K562 (cell line): Measurements from ENCODE around the gene CAMK1D. TPM values are rescaled to one million over a fixed set of nuclear protein-coding genes. Genes with fewer than 3 reads are reported as not detected.

Experiments
- ATAC-seq: fragments of 200-7000 bp; cut with Tn5 transposase; 3 replicates; pipeline ENCODE4 v1.9.1; 2020; ENCODE audit warnings: moderate library complexity
- BruUV-seq: library from RNA; stranded (reverse); fragments of 400-500 nt; replicated peaks from 2 replicates; lab custom pipeline; 2021; lab: Mats Ljungman, UMichigan
- CTCF ChIA-PET: fragments of 300-600 bp; formaldehyde crosslinking; extraction: SDS; loops from one replicate; lab custom pipeline; 2021; ENCODE audit warnings: low intra/inter-chr PET ratio; lab: Yijun Ruan, JAX
- POLR2A ChIA-PET: fragments of 300-600, 350-650 bp; sonication (Branson Sonifier 250); formaldehyde crosslinking; extraction: SDS; loops from one replicate; lab custom pipeline; 2021; ENCODE audit warnings: antibody characterized with exemption, inconsistent platforms; lab: Yijun Ruan, JAX
- DNase-seq, 4 experiments: peaks; one replicate each; pipeline versions ENCODE4 v3.0.0 to v3.0.0-alpha.2; 2011 to 2018; ENCODE audit warnings: low spot score in 3 of 4, mixed read lengths in 3 of 4; ENCODE audit errors: extremely low read depth in 1 of 4
- FAIRE-seq: peaks from 2 replicates; lab custom pipeline; 2011; peaks lifted over from hg19 to GRCh38; lab: Jason Lieb, UNC
- H2AFZ ChIP-seq: 2 replicates; pipeline ENCODE4 v1.6.0; 2011; ENCODE audit warnings: low read depth, low read length, control low read depth, inconsistent platforms
- H3K27ac ChIP-seq: fragments of 200-600 bp; 3 replicates; pipeline ENCODE4 v1.8.0; 2011; ENCODE audit warnings: low read depth, mild to moderate bottlenecking, control low read depth, inconsistent platforms, low read length, moderate library complexity, mixed read lengths; ENCODE audit errors: extremely low read depth
- H3K27me3 ChIP-seq, 2 experiments: fragments of 300-600 bp in 1 of 2; 2 replicates in 1 of 2; 3 replicates in 1 of 2; pipeline versions ENCODE4 v1.6.0 to v1.8.0; 2011; ENCODE audit warnings: inconsistent platforms in 2 of 2, low read length in 2 of 2, mild to moderate bottlenecking in 1 of 2, mixed read lengths in 1 of 2, moderate library complexity in 1 of 2; ENCODE audit not compliant: control insufficient read depth in 2 of 2, insufficient read depth in 2 of 2
- H3K36me3 ChIP-seq: fragments of 300-600 bp; 3 replicates; pipeline ENCODE4 v1.8.0; 2011; ENCODE audit warnings: mild to moderate bottlenecking, low read length, inconsistent platforms; ENCODE audit not compliant: control insufficient read depth, insufficient read depth
- H3K4me1 ChIP-seq, 2 experiments: fragments of 200-600 bp in 1 of 2; replicated peaks in 1 of 2; 2 replicates in 1 of 2; 3 replicates in 1 of 2; pipeline versions ENCODE4 v1.5.1 to v1.8.0; 2011; ENCODE audit warnings: inconsistent platforms in 2 of 2, low read length in 2 of 2, mild to moderate bottlenecking in 1 of 2, mixed read lengths in 1 of 2, moderate library complexity in 1 of 2; ENCODE audit not compliant: control insufficient read depth in 2 of 2, insufficient read depth in 2 of 2
- H3K4me2 ChIP-seq: 2 replicates; pipeline ENCODE4 v1.6.1; 2011; ENCODE audit warnings: low read length, control low read depth, inconsistent platforms, mixed read lengths; ENCODE audit not compliant: insufficient read depth
- H3K4me3 ChIP-seq: fragments of 200-600 bp; sonication (generic), shearing (Covaris generic); 2 replicates; pipeline ENCODE4 v1.5.1; 2016; ENCODE audit warnings: control low read depth, inconsistent platforms
- H3K79me2 ChIP-seq: fragments of 200-600 bp; 3 replicates; pipeline ENCODE4 v1.8.0; 2011; ENCODE audit warnings: low read length, inconsistent platforms; ENCODE audit not compliant: control insufficient read depth, insufficient read depth
- H3K9ac ChIP-seq, 2 experiments: 2 replicates each; pipeline versions ENCODE4 v1.6.0 to v1.6.1; 2011; ENCODE audit warnings: low read depth in 2 of 2, low read length in 2 of 2, control low read depth in 1 of 2, inconsistent platforms in 1 of 2, mild to moderate bottlenecking in 1 of 2, mixed read lengths in 1 of 2; ENCODE audit not compliant: insufficient read depth in 1 of 2
- H3K9me1 ChIP-seq: one replicate; pipeline ENCODE4 v1.6.0; 2011; ENCODE audit warnings: inconsistent platforms, mild to moderate bottlenecking, low read length, moderate library complexity; ENCODE audit not compliant: control insufficient read depth, insufficient read depth
- H3K9me3 ChIP-seq: replicated peaks from 2 replicates; pipeline ENCODE4 v1.5.1; 2011; ENCODE audit warnings: low read depth, low read length, inconsistent platforms; ENCODE audit not compliant: control insufficient read depth, insufficient read depth
- H4K20me1 ChIP-seq: replicated peaks from 2 replicates; pipeline ENCODE4 v1.6.1; 2011; ENCODE audit warnings: low read length, inconsistent platforms, mixed read lengths; ENCODE audit not compliant: control insufficient read depth, insufficient read depth
- MED1 ChIP-seq: sonication (generic); formaldehyde crosslinking; IDR thresholded peaks from 2 replicates; pipeline ENCODE4 v1.8.1; 2023; ENCODE audit warnings: missing genetic modification reagents, borderline replicate concordance
- POLR2G ChIP-seq: fragments of 200-400 bp; formaldehyde crosslinking; IDR thresholded peaks from 2 replicates; pipeline ENCODE4 v1.6.1; 2017; ENCODE audit warnings: low read depth, mild to moderate bottlenecking, antibody characterized with exemption, low read length, moderate library complexity
- ZBTB8A ChIP-seq: fragments of 450-650 bp; IDR thresholded peaks from 2 replicates; pipeline ENCODE4 v1.6.1; 2018; ENCODE audit warnings: mild to moderate bottlenecking, moderate library complexity; ENCODE audit not compliant: partially characterized antibody
- ZNF644 ChIP-seq: fragments of 200-800 bp; sonication (Bioruptor generic); IDR thresholded peaks from 2 replicates; pipeline ENCODE4 v1.6.1; 2016; ENCODE audit warnings: low read depth, missing genetic modification characterization, missing compliant biosample characterization
- ZNF764 ChIP-seq: fragments of 250-450 bp; sonication (Bioruptor Pico); IDR thresholded peaks from 2 replicates; pipeline ENCODE4 v1.4.0; 2020; ENCODE audit warnings: low read depth, mild to moderate bottlenecking, moderate library complexity
- WGBS: fragments of 100-300 bp; shearing (Covaris generic); methylation state at CpG from one replicate; pipeline ENCODE4 v1.1.6; 2016; ENCODE audit warnings: low coverage, mixed read lengths; ENCODE audit not compliant: insufficient coverage; ENCODE audit errors: missing lambda C conversion rate; 5-methylcytosine and 5-hydroxymethylcytosine counted together
- in situ Hi-C: fragments of 300-500 bp; cut with MboI; formaldehyde crosslinking; loops from 4 replicates; pipeline ENCODE4 v1.15.0; 2018; ENCODE audit warnings: inconsistent platforms, mixed read lengths
- intact Hi-C: fragments of 100-400 bp; cut with micrococcal nuclease; formaldehyde crosslinking; loops from 2 replicates; pipeline ENCODE4 v1.14.2; 2022
- polyA plus RNA-seq, 8 experiments: library from polyadenylated mRNA; depleted of rRNA in 4 of 8; stranded (reverse) in 5 of 8; unstranded in 3 of 8; fragments of >200 nt; fragmentation: Nextera tagmentation in 2 of 8; fragmentation: Illumina TruSeq in 1 of 8; extraction: Ambion mirVana in 2 of 8; extraction: Trizol in 1 of 8; gene quantifications; 2 replicates each; pipeline versions ENCODE4 v1.2.1 to v1.2.3, GENCODE V29; 2011 to 2014; ENCODE audit warnings: inconsistent platforms in 1 of 8, missing spikeins in 1 of 8
- total RNA-seq, 7 experiments: library from RNA; depleted of rRNA in 6 of 7; stranded (reverse); fragments of >200 nt in 6 of 7; fragmentation: Illumina TruSeq in 2 of 7; extraction: Trizol in 2 of 7; gene quantifications; 2 replicates each; pipeline versions ENCODE4 v1.2.1 to v1.2.3, GENCODE V29; 2011 to 2021; ENCODE audit warnings: low replicate concordance in 1 of 7

CAMK1D gene
- total and polyA plus RNA-seq, 9 of the 15 experiments (the other 6 are each of a cell fraction or from before 2014, with no cell fraction given) = 0.12 to 0.24 (median 0.20) TPM; not detected in 5

DNA sequence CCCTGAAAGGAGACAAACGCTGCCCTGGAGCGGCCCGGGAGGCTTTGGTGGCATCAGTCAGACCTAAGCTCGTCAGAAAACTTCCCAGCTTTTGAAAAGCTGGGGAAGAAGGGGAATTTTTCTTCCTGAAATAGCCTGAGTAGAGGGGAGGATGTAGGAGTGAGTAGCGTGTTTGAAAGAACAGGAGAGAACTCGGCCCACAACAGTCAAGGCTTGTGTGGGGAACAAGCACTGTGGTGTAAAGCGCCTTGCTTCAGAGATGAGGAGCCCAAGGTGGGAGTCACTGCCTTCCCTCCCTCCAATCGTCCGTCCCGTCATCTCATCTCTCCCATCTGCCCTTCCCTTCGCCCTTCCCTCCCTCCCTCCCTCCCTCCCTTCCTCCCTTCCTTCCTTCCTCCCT lies 273.3 kb downstream of the CAMK1D start:
- H3K9me3 ChIP-seq = no peaks in the 10 kb centered on the region
- WGBS = 0% methylated on average over 7 of the region's 11 CpGs
- intact Hi-C loops = no loop called here
- ChIA-PET POLR2A (no interaction called here), CTCF (no interaction called here)
- FAIRE-seq (no peak), DNase-seq (no peak), ATAC-seq (no peak)
- no peaks in the 10 kb centered on the region for H3K79me2 ChIP-seq
- no peak overlapping the region for H3K9ac ChIP-seq
- H2AFZ ChIP-seq = no peak overlapping the region
- no peaks in the 10 kb centered on the region for H4K20me1 ChIP-seq
- TF ChIP-seq ZNF644 (no peak), ZNF764 (CRISPR knock-in tag) (no peak)
- no peaks in the 10 kb centered on the region for H3K4me1 ChIP-seq
- H3K4me2 ChIP-seq = no peak overlapping the region
- BruUV-seq = no TSS peak
- peaks cover 0 to 9% of the 10 kb centered on the region in 2 experiments; a peak in 1 of 5 replicates for H3K27me3 ChIP-seq
- H3K27ac ChIP-seq = no peak overlapping the region
- in situ Hi-C loops = no loop called here
- no peaks in the 10 kb centered on the region for H3K36me3 ChIP-seq
- no peak overlapping the region for H3K4me3 ChIP-seq
- no peaks in the 10 kb centered on the region for H3K9me1 ChIP-seq

DNA sequence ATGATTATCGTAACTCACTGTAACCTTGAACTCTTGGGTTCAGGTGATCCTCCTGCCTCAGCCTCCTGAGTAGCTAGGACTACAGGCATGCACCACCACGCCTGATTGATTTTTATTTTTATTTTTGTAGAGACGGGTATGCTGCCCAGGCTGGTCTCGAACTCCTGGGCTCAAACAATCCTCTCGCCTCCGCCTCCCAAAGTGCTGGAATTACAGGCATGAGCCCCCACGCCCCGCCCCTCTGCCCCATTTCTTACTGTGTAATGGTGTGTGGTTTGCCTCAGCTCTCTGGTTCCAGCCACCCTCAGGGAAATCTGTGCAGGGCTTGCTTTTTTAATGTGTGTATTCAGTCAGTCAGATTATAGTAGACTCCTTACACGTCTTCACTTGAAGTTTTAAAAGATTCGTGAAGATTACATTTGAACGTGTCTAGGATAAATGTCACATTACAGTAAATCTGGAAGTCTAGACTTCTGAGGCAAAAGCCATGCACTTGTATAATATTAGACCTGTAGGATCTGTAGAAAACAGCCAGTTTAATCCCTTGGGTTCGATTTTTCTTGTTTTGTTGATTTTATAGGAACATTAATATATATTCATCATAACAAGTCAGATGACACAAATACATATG lies 276.2 kb downstream of the CAMK1D start:
- Histone ChIP-seq H3K9me3 (no peaks in the 10 kb centered on the region), H3K79me2 (no peaks in the 10 kb centered on the region), H3K4me1 (no peaks in the 10 kb centered on the region), H3K9me1 (no peaks in the 10 kb centered on the region), H3K9ac (no peak overlapping the region), H3K36me3 (no peaks in the 10 kb centered on the region), H2AFZ (no peak overlapping the region), H3K27me3 (peaks cover 2 to 14% of the 10 kb centered on the region in 2 experiments; a peak in 2 of 5 replicates), H3K4me3 (no peak overlapping the region), H3K4me2 (no peak overlapping the region), H4K20me1 (no peaks in the 10 kb centered on the region), H3K27ac (no peak overlapping the region)
- BruUV-seq = no TSS peak
- WGBS = under 1% methylated on average over 11 of the region's 12 CpGs
- no peak for DNase-seq
- in situ Hi-C loops = no loop called here
- no peak for ATAC-seq
- ChIA-PET CTCF (no interaction called here), POLR2A (no interaction called here)
- TF ChIP-seq ZBTB8A (no peak), POLR2G (no peak), MED1 (no peak)
- intact Hi-C loops = no loop called here
- no peak for FAIRE-seq
